ENCODE measurements around the gene IL17RA. TPM values are rescaled to one million over a fixed set of nuclear protein-coding genes. Genes with fewer than 3 reads are reported as not detected.

Gene IL17RA
- total and polyA plus RNA-seq, 2 experiments from 2014 or later, result 3.2 to 9.6 TPM

DNA sequence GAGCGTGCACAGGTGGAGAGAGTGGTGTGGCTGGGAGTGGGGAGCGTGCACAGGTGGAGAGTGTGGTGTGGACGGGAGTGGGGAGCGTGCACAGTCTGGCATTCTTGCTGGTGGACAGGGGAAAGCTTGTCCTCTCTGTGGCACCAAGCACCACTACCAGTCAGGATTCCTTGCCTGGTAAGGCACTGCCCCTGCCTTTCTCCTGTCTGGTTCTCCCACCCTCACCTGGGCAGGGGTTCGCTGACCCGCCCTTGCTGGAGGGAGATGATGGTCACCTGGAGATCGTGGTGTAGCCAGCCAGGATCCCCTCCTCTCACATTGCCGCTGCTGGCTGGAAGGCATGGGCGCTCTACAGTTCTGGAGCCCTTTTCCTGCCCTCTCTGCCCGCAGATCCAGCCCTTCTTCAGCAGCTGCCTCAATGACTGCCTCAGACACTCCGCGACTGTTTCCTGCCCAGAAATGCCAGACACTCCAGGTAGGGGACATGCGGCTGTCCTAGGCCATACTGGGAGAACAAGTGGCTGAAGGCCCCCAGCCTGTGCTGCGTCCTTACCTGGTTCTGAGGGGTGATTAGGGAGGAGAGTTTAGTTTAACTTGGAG lies 19.6 kb downstream of the IL17RA start:
- Mint-ChIP-seq H3K36me3 (ENCODE audit: low read depth) (peaks cover 7% of the 10 kb centered on the region; the same call in 1 of the 3 replicates), H3K4me1 (no peaks in the 10 kb centered on the region; the same call in 1 of the 3 replicates), H3K27me3 (ENCODE audit: insufficient read depth, low read depth, poor library complexity) (peaks cover 4% of the 10 kb centered on the region), H3K27ac (no peak overlapping the region; the same call in 1 of the 2 replicates), H3K9me3 (no peaks in the 10 kb centered on the region; the same call in 2 of the 3 replicates), H3K4me3 (no peak overlapping the region)
- no peak overlapping the region for H3K27ac ChIP-seq (ENCODE audit: low read depth)
- no peak overlapping the region for H3K4me3 ChIP-seq
- no peak overlapping the region for H3K4me2 ChIP-seq
- H3K4me1 ChIP-seq (ENCODE audit: insufficient read depth), result no peaks in the 10 kb centered on the region
- no peaks in the 10 kb centered on the region; the same call in 1 of the 2 replicates for H3K36me3 ChIP-seq (ENCODE audit: insufficient read depth)
- no peaks in the 10 kb centered on the region for H3K79me2 ChIP-seq (replicated peaks; ENCODE audit: insufficient read depth)
- no peaks in the 10 kb centered on the region for H3K27me3 ChIP-seq (ENCODE audit: insufficient read depth)
- H4K20me1 ChIP-seq (replicated peaks; ENCODE audit: insufficient read depth), result 0 out of 2 replicates have a peak, but pooled peaks cover 3% of the 10 kb centered on the region
- H3F3A ChIP-seq (replicated peaks; ENCODE audit: low read depth), result 0 out of 2 replicates have a peak, but pooled peaks cover 2% of the 10 kb centered on the region
- H2AFZ ChIP-seq, result no peak overlapping the region
- ATAC-seq, result no peak
- H3K9me2 ChIP-seq (ENCODE audit: insufficient read depth), result no peaks in the 10 kb centered on the region
- DNase-seq (ENCODE audit: low spot score), result no peak
- TF ChIP-seq EZH2phosphoT487 (IDR thresholded peaks at IDR 0.05; ENCODE audit: unreplicated experiment) (no peak), ZNF114 (CRISPR knock-in tag; IDR thresholded peaks at IDR 0.05) (no peak)

DNA sequence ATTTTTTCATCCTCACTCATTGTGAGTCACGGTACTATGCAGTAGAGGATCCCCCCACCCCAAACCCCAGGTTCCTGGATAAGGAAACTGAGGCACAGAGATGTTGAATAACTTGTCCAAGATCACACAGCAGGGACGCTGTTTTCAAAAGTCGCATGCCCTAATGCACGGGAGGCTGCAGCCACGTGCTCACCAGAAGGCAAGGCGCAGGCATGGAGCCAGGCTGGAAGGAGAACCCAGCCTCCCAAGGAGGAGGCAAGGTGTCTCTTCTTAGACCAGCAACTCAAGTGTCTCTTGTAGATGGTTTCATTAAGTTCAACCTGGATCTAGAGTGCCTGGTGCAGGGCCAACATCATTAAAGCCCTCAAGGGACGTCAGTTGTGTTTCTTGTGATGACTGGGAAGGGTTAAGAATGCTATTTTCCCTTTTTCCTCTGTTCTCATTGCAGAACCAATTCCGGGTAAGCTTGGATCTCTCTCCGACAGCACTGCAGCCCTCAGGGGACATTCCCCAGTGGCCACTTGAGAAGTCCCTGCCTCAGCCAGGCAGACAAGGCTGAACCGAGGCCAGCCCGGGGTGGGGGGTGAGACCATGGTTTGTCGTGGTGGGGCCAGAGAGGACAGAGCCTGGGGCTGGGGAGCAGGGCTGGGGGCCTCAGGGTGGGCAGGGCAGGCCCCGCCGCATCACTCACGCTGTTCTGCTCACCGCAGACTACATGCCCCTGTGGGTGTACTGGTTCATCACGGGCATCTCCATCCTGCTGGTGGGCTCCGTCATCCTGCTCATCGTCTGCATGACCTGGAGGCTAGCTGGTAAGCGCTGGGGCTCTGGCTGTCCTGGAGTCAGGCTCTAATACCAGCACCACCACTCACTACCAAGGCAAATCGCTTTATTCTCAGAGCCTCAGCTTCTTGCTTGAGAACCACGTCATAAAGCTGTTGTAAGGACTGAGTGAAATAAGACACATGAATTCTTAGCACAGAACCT lies 20.6 kb downstream of the IL17RA start:
- DNase-seq (ENCODE audit: low spot score) (no peak), ATAC-seq (no peak)
- 0 out of 2 replicates have a peak, but pooled peaks cover 2% of the 10 kb centered on the region for H3F3A ChIP-seq (replicated peaks; ENCODE audit: low read depth)
- 0 out of 2 replicates have a peak, but pooled peaks cover 3% of the 10 kb centered on the region for H4K20me1 ChIP-seq (replicated peaks; ENCODE audit: insufficient read depth)
- H3K79me2 ChIP-seq (replicated peaks; ENCODE audit: insufficient read depth), result no peaks in the 10 kb centered on the region
- Mint-ChIP-seq H3K36me3 (ENCODE audit: low read depth) (peaks cover 9% of the 10 kb centered on the region; the same call in 2 of the 3 replicates), H3K4me1 (no peaks in the 10 kb centered on the region; the same call in 2 of the 3 replicates), H3K27me3 (ENCODE audit: insufficient read depth, low read depth, poor library complexity) (peaks cover 5% of the 10 kb centered on the region), H3K27ac (no peak overlapping the region), H3K4me3 (no peak overlapping the region), H3K9me3 (no peaks in the 10 kb centered on the region; the same call in 2 of the 3 replicates)
- no peak overlapping the region for H3K27ac ChIP-seq (ENCODE audit: low read depth)
- H3K4me3 ChIP-seq, result no peak overlapping the region
- H3K4me1 ChIP-seq (ENCODE audit: insufficient read depth), result no peaks in the 10 kb centered on the region
- H3K27me3 ChIP-seq (ENCODE audit: insufficient read depth), result no peaks in the 10 kb centered on the region
- H3K36me3 ChIP-seq (ENCODE audit: insufficient read depth), result no peaks in the 10 kb centered on the region; the same call in 1 of the 2 replicates
- no peak for TF ChIP-seq JUNB (IDR thresholded peaks at IDR 0.05; ENCODE audit: unreplicated experiment)
- TF ChIP-seq EZH2 (IDR thresholded peaks at IDR 0.05; ENCODE audit: low read depth, unreplicated experiment), result no peak
- TF ChIP-seq NANOG (IDR thresholded peaks at IDR 0.05; ENCODE audit: borderline replicate concordance), result no peak
- TF ChIP-seq ZNF114 (CRISPR knock-in tag; IDR thresholded peaks at IDR 0.05), result no peak
- H3K9me2 ChIP-seq (ENCODE audit: insufficient read depth), result no peaks in the 10 kb centered on the region
- no peak overlapping the region for H3K4me2 ChIP-seq
- H2AFZ ChIP-seq, result no peak overlapping the region

DNA sequence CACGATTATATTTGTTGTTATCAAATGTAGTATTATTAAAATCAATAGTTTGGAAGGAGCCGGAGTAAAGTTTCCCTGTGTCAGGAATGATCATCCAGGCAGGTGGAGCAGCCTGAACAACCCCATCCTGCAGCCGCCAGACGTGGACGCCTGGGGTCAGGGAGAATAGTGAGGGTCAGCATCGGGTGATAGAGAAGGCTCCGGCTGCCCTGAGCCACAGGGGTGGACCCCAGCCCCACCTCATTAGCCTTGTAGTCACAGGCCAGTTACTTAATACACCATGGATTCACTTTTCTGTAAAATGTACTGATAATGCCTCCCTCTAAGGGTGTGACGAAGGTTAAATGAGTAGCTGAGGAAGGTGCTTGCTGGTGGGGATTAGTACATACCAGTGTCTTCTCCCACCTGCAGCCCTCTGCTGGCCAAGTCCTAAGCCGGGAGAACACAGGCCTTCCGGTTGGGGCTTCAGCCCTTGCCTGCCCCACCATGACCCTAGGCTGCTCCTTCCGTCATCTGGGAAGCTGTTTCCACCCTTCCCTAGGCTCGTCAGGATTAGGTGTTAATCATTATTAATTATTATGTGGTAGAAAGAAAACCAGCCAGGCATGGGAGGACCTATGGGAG lies 21.5 kb downstream of the IL17RA start:
- Mint-ChIP-seq H3K4me1 (peaks cover 7% of the 10 kb centered on the region; the same call in 2 of the 3 replicates), H3K9me3 (no peaks in the 10 kb centered on the region; the same call in 2 of the 3 replicates), H3K4me3 (no peak overlapping the region), H3K27me3 (ENCODE audit: insufficient read depth, low read depth, poor library complexity) (peaks cover 5% of the 10 kb centered on the region), H3K36me3 (ENCODE audit: low read depth) (peaks cover 6% of the 10 kb centered on the region; the same call in 2 of the 3 replicates), H3K27ac (no peak overlapping the region)
- Histone ChIP-seq H3K79me2 (replicated peaks; ENCODE audit: insufficient read depth) (no peaks in the 10 kb centered on the region), H3K36me3 (ENCODE audit: insufficient read depth) (no peaks in the 10 kb centered on the region; the same call in 1 of the 2 replicates), H3K9me2 (ENCODE audit: insufficient read depth) (no peaks in the 10 kb centered on the region), H3K4me1 (ENCODE audit: insufficient read depth) (no peaks in the 10 kb centered on the region), H3K4me3 (no peak overlapping the region), H3K27ac (ENCODE audit: low read depth) (no peak overlapping the region), H2AFZ (no peak overlapping the region), H3K27me3 (ENCODE audit: insufficient read depth) (no peaks in the 10 kb centered on the region), H3F3A (replicated peaks; ENCODE audit: low read depth) (0 out of 2 replicates have a peak, but pooled peaks cover 2% of the 10 kb centered on the region), H4K20me1 (replicated peaks; ENCODE audit: insufficient read depth) (0 out of 2 replicates have a peak, but pooled peaks cover 3% of the 10 kb centered on the region), H3K4me2 (no peak overlapping the region)
- DNase-seq (ENCODE audit: low spot score), result peak; percentile 60
- ATAC-seq, result peak; percentile 89
- TF ChIP-seq STAT1 (IDR thresholded peaks at IDR 0.05; ENCODE audit: unreplicated experiment) (no peak), ZNF114 (CRISPR knock-in tag; IDR thresholded peaks at IDR 0.05) (no peak), JUNB (IDR thresholded peaks at IDR 0.05; ENCODE audit: unreplicated experiment) (no peak)
- TF ChIP-seq, protein P1, sequence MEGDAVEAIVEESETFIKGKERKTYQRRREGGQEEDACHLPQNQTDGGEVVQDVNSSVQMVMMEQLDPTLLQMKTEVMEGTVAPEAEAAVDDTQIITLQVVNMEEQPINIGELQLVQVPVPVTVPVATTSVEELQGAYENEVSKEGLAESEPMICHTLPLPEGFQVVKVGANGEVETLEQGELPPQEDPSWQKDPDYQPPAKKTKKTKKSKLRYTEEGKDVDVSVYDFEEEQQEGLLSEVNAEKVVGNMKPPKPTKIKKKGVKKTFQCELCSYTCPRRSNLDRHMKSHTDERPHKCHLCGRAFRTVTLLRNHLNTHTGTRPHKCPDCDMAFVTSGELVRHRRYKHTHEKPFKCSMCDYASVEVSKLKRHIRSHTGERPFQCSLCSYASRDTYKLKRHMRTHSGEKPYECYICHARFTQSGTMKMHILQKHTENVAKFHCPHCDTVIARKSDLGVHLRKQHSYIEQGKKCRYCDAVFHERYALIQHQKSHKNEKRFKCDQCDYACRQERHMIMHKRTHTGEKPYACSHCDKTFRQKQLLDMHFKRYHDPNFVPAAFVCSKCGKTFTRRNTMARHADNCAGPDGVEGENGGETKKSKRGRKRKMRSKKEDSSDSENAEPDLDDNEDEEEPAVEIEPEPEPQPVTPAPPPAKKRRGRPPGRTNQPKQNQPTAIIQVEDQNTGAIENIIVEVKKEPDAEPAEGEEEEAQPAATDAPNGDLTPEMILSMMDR (conservative IDR thresholded peaks at IDR 0.05; ENCODE audit: low read depth in 2 of 2), result peak; percentile 37 to 49
